Tibial nerve (tissue), 4 donors: Measurements from ENCODE around the gene KPNA3.

ENCODE experiments used
- EP300 ChIP-seq, 2 donors: sonication (generic); formaldehyde crosslinking; IDR thresholded peaks; one replicate each; pipeline ENCODE4 v1.6.1; 2017; ENCODE audit warnings: antibody characterized with exemption in 2 of 2, mild to moderate bottlenecking in 1 of 2
- TF ChIP-seq, protein P1 (sequence below), 5 experiments: fragments of 200-600 bp in 3 of 5; fragments of 450-650 bp in 2 of 5; sonication (generic) in 3 of 5; IDR thresholded peaks; one replicate each; pipeline ENCODE4 v1.5.1; 2016 to 2019; ENCODE audit warnings: antibody characterized with exemption in 5 of 5, mild to moderate bottlenecking in 3 of 5, moderate library complexity in 2 of 5

GRCh38 chr13:49679246-49679645 lies 113.2 kb downstream of the KPNA3 start:
- TF ChIP-seq, protein P1, sequence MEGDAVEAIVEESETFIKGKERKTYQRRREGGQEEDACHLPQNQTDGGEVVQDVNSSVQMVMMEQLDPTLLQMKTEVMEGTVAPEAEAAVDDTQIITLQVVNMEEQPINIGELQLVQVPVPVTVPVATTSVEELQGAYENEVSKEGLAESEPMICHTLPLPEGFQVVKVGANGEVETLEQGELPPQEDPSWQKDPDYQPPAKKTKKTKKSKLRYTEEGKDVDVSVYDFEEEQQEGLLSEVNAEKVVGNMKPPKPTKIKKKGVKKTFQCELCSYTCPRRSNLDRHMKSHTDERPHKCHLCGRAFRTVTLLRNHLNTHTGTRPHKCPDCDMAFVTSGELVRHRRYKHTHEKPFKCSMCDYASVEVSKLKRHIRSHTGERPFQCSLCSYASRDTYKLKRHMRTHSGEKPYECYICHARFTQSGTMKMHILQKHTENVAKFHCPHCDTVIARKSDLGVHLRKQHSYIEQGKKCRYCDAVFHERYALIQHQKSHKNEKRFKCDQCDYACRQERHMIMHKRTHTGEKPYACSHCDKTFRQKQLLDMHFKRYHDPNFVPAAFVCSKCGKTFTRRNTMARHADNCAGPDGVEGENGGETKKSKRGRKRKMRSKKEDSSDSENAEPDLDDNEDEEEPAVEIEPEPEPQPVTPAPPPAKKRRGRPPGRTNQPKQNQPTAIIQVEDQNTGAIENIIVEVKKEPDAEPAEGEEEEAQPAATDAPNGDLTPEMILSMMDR (IDR thresholded peaks at IDR 0.05), result no peak
- TF ChIP-seq EP300 (IDR thresholded peaks at IDR 0.05), result no peak
